SK-N-SH (cell line): ENCODE data around the gene PPP2R5C. TPM values are rescaled to one million over a fixed set of nuclear protein-coding genes. Genes with fewer than 3 reads are reported as not detected.
"Not testable (repeated sequence)": the region's sequence is repeated elsewhere in the genome, so short reads cannot be mapped to it uniquely, and the experiment has no call there.

Experiments
- CTCF ChIA-PET: fragments of 300-600, 350-600 bp; formaldehyde crosslinking; extraction: SDS; loops from one replicate; lab custom pipeline; 2021; lab: Yijun Ruan, JAX
- POLR2A ChIA-PET: fragments of 350-600 bp; sonication (Branson Sonifier 250); formaldehyde crosslinking; extraction: SDS; loops from one replicate; lab custom pipeline; 2020; ENCODE audit warnings: antibody characterized with exemption, inconsistent platforms; lab: Yijun Ruan, JAX
- DNase-seq: peaks from one replicate; pipeline ENCODE4 v3.0.0; 2012
- H2AFZ ChIP-seq: fragments of 200-600 bp; sonication (generic); 2 replicates; pipeline ENCODE4 v1.8.1; 2016; ENCODE audit warnings: antibody characterized with exemption, mild to moderate bottlenecking, low read depth
- H3F3A ChIP-seq: fragments of 200-600 bp; sonication (generic); replicated peaks from 2 replicates; pipeline ENCODE3; 2016; ENCODE audit warnings: antibody characterized with exemption, mild to moderate bottlenecking; ENCODE audit not compliant: insufficient read depth
- H3K27ac ChIP-seq, 2 experiments: fragments of 200-500 bp in 1 of 2; fragments of 200-600 bp in 1 of 2; sonication (Bioruptor generic) in 1 of 2; sonication (generic), shearing (Covaris generic) in 1 of 2; 2 replicates each; pipeline versions ENCODE4 v1.5.1 to v1.6.1; 2014 to 2016; ENCODE audit warnings: low read depth in 2 of 2, inconsistent platforms in 1 of 2, low read length in 1 of 2, mild to moderate bottlenecking in 1 of 2, mixed read lengths in 1 of 2
- H3K27me3 ChIP-seq: fragments of 200-600 bp; sonication (generic), shearing (Covaris generic); 2 replicates; pipeline ENCODE4 v1.6.1; 2016; ENCODE audit warnings: mixed run types; ENCODE audit not compliant: insufficient read depth
- H3K36me3 ChIP-seq, 2 experiments: fragments of 200-500 bp in 1 of 2; fragments of 200-600 bp in 1 of 2; sonication (Bioruptor generic) in 1 of 2; sonication (generic) in 1 of 2; replicated peaks in 1 of 2; 2 replicates each; pipeline versions ENCODE3 to v1.5.1; 2014 to 2016; ENCODE audit warnings: low read length in 1 of 2, mild to moderate bottlenecking in 1 of 2; ENCODE audit not compliant: insufficient read depth in 2 of 2, control insufficient read depth in 1 of 2
- H3K4me1 ChIP-seq, 2 experiments: fragments of 200-500 bp in 1 of 2; fragments of 200-600 bp in 1 of 2; sonication (Bioruptor generic) in 1 of 2; sonication (generic), shearing (Covaris generic) in 1 of 2; 2 replicates each; pipeline versions ENCODE4 v1.5.1 to v1.6.1; 2014 to 2016; ENCODE audit warnings: low read depth in 1 of 2, low read length in 1 of 2, mixed run types in 1 of 2; ENCODE audit not compliant: insufficient read depth in 2 of 2, control insufficient read depth in 1 of 2
- H3K4me2 ChIP-seq: fragments of 200-600 bp; sonication (generic), shearing (Covaris generic); 2 replicates; pipeline ENCODE4 v1.6.1; 2017; ENCODE audit warnings: mixed run types
- H3K4me3 ChIP-seq, 2 experiments: fragments of 200-500 bp in 1 of 2; fragments of 200-600 bp in 1 of 2; sonication (Bioruptor generic) in 1 of 2; sonication (generic), shearing (Covaris generic) in 1 of 2; 2 replicates each; pipeline versions ENCODE4 v1.5.1 to v1.8.1; 2014 to 2016; ENCODE audit warnings: low read depth in 2 of 2, inconsistent platforms in 1 of 2, low read length in 1 of 2, mild to moderate bottlenecking in 1 of 2, mixed read lengths in 1 of 2, moderate library complexity in 1 of 2
- H3K79me2 ChIP-seq: fragments of 200-600 bp; sonication (generic); 2 replicates; pipeline ENCODE4 v1.8.1; 2017; ENCODE audit warnings: mild to moderate bottlenecking; ENCODE audit not compliant: insufficient read depth
- H3K9ac ChIP-seq: fragments of 200-600 bp; sonication (generic); 2 replicates; pipeline ENCODE4 v1.6.1; 2017; ENCODE audit warnings: mixed run types
- H3K9me2 ChIP-seq: fragments of 200-600 bp; sonication (generic); 2 replicates; pipeline ENCODE4 v1.6.1; 2017; ENCODE audit warnings: mixed run types
- H3K9me3 ChIP-seq: fragments of 200-600 bp; sonication (generic); 2 replicates; pipeline ENCODE4 v1.6.1; 2017; ENCODE audit warnings: mixed run types, mild to moderate bottlenecking, moderate library complexity
- H4K20me1 ChIP-seq: fragments of 200-600 bp; sonication (generic); 2 replicates; pipeline ENCODE4 v1.6.1; 2017; ENCODE audit warnings: mild to moderate bottlenecking, mixed run types; ENCODE audit not compliant: insufficient read depth
- FOSL2 ChIP-seq: IDR thresholded peaks from 2 replicates; pipeline ENCODE4 v1.4.0; 2012; ENCODE audit warnings: low read depth, mild to moderate bottlenecking, moderate library complexity, borderline replicate concordance
- MAX ChIP-seq: IDR thresholded peaks from 2 replicates; pipeline ENCODE4 v1.4.0; 2012; ENCODE audit warnings: low read depth
- MXI1 ChIP-seq: IDR thresholded peaks from 2 replicates; pipeline ENCODE4 v1.6.1; 2012; ENCODE audit warnings: mild to moderate bottlenecking, low read depth, low read length, improper control_type of control experiment
- NFIC ChIP-seq: IDR thresholded peaks from 2 replicates; pipeline ENCODE4 v1.4.0; 2012; ENCODE audit warnings: borderline replicate concordance
- PBX3 ChIP-seq: IDR thresholded peaks from 2 replicates; pipeline ENCODE4; 2012
- SIN3A ChIP-seq: IDR thresholded peaks from 2 replicates; pipeline ENCODE4 v1.6.1; 2012; ENCODE audit warnings: low read depth, mild to moderate bottlenecking, low read length, moderate library complexity, borderline replicate concordance
- TAF1 ChIP-seq: IDR thresholded peaks from 2 replicates; pipeline ENCODE4 v1.6.1; 2012; ENCODE audit warnings: low read depth, mild to moderate bottlenecking, low read length, moderate library complexity, borderline replicate concordance
- TEAD4 ChIP-seq: IDR thresholded peaks from 2 replicates; pipeline ENCODE4 v1.4.0; 2012; ENCODE audit warnings: mild to moderate bottlenecking, borderline replicate concordance; ENCODE audit not compliant: insufficient read depth
- WGBS: methylation state at CpG from one replicate; pipeline ENCODE4 v1.1.6; 2017; ENCODE audit warnings: low lambda C conversion rate; 5-methylcytosine and 5-hydroxymethylcytosine counted together
- polyA plus RNA-seq, 3 experiments: library from polyadenylated mRNA; depleted of rRNA; stranded (reverse); fragments of >200 nt; gene quantifications; 2 replicates each; pipeline ENCODE4 v1.2.3, GENCODE V29; 2012

PPP2R5C gene
- polyA plus RNA-seq (2012; rRNA removed) = 43.7 and 61.0 TPM in 2 replicates
- 61.5 and 75.2 TPM in 2 replicates for polyA plus RNA-seq (2012; cell fraction: cytosol; rRNA removed)
- 40.4 and 72.7 TPM in 2 replicates for polyA plus RNA-seq (2012; cell fraction: nucleus; rRNA removed)

GRCh38 chr14:101761032-101761880 lies at the start of gene PPP2R5C:
Gene PPP2R5C (plus strand): TSS chr14:101761709. CDS start chr14:101761894, 185 bp downstream.
- H3K36me3 ChIP-seq = peaks cover 18 to 21% of the 10 kb centered on the region in 2 experiments
- peak within 1 kb of the TSS; percentile 99 for H2AFZ ChIP-seq
- H3K4me2 ChIP-seq = peak within 1 kb of the TSS; percentile 100
- no peaks in the 10 kb centered on the region for H3K9me2 ChIP-seq
- CTCF ChIA-PET = interaction anchor here (1.1 to 4.7 kb wide), 2 partner anchors 11 to 54 kb away, joined by 3 to 45 read pairs; no protein-coding TSS in a partner anchor
- no peaks in the 10 kb centered on the region for H3K9me3 ChIP-seq
- peak within 1 kb of the TSS; percentile 82 for H3K9ac ChIP-seq
- DNase-seq = peak; percentile 96
- H3K27ac ChIP-seq = peak within 1 kb of the TSS; percentile 94
- peaks cover 3 to 15% of the 10 kb centered on the region in 2 experiments; a peak in 2 of 4 replicates for H3K4me1 ChIP-seq
- TF ChIP-seq TEAD4 = no peak
- peak; percentile 34; the same call in 1 of the 2 replicates for TF ChIP-seq MXI1
- no peak for TF ChIP-seq SIN3A
- no peak for TF ChIP-seq PBX3
- no peak for TF ChIP-seq FOSL2
- peak; percentile 52; the same call in 1 of the 2 replicates for TF ChIP-seq MAX
- peak; percentile 18; the same call in 1 of the 2 replicates for TF ChIP-seq TAF1
- TF ChIP-seq NFIC = no peak
- peak within 1 kb of the TSS; percentile 84 to 92 for H3K4me3 ChIP-seq
- no peaks in the 10 kb centered on the region for H4K20me1 ChIP-seq
- H3K79me2 ChIP-seq = peaks cover 9% of the 10 kb centered on the region; the same call in 1 of the 2 replicates
- under 1% methylated on average over 23 of the region's 110 CpGs for WGBS
- no peaks in the 10 kb centered on the region for H3K27me3 ChIP-seq
- POLR2A ChIA-PET = interaction anchor here (0.6 kb wide), 1 partner anchor 192 kb away, joined by 3 read pairs; no protein-coding TSS in a partner anchor
- peaks cover 4% of the 10 kb centered on the region for H3F3A ChIP-seq

- H3K36me3 ChIP-seq, H4K20me1 ChIP-seq, H3K79me2 ChIP-seq, H3F3A ChIP-seq, H3K9ac ChIP-seq, DNase-seq, H3K4me3 ChIP-seq, H3K9me3 ChIP-seq, POLR2A ChIA-PET, H2AFZ ChIP-seq, H3K27me3 ChIP-seq, H3K4me2 ChIP-seq, H3K27ac ChIP-seq, H3K9me2 ChIP-seq, H3K4me1 ChIP-seq: not testable (repeated sequence)
- WGBS = 85% methylated on average over 12 of the region's 12 CpGs
- CTCF ChIA-PET = interaction anchor here (1.3 kb wide), 1 partner anchor 51 kb away, joined by 3 read pairs; no protein-coding TSS in a partner anchor
Observed at GRCh38 chr14:101711857-101712233, 49.7 kb upstream of the PPP2R5C start.

DNA sequence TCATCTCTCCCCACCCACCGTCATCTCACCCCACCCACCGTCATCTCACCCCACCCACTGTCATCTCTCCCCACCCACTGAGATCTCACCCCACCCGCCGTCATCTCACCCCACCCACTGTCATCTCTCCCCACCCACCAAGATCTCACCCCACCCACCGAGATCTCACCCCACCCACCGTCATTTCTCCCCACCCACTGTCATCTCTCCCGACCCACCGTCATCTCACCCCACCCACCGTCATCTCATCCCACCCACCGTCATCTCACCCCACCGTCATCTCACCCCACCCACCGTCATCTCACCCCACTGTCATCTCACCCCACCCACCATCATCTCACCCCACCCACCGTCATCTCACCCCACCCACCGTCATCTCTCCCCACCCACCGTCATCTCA lies 49.2 kb upstream of the PPP2R5C start:
- H3K4me2 ChIP-seq, H3K27ac ChIP-seq, H3K79me2 ChIP-seq, H3K4me1 ChIP-seq, H2AFZ ChIP-seq, H3K36me3 ChIP-seq, H3F3A ChIP-seq, H3K4me3 ChIP-seq, CTCF ChIA-PET, DNase-seq, H4K20me1 ChIP-seq, POLR2A ChIA-PET, H3K9me2 ChIP-seq, H3K27me3 ChIP-seq, H3K9me3 ChIP-seq, H3K9ac ChIP-seq: not testable (repeated sequence)
- 89% methylated on average over 15 of the region's 15 CpGs for WGBS

DNA sequence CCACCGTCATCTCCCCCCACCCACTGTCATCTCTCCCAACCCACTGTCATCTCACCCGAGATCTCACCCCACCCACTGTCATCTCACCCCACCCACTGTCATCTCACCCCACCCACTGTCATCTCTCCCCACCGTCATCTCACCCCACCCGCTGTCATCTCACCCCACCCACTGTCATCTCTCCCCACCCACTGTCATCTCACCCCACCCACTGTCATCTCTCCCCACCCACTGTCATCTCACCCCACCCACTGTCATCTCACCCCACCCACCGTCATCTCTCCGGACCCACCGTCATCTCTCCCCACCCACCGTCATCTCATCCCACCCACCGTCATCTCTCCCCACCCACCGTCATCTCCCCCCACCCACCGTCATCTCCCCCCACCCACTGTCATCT lies 48.4 kb upstream of the PPP2R5C start:
- CTCF ChIA-PET, H3K27ac ChIP-seq, DNase-seq, H3K9me2 ChIP-seq, H3K9me3 ChIP-seq, H3K79me2 ChIP-seq, POLR2A ChIA-PET, H3F3A ChIP-seq, H3K9ac ChIP-seq, H3K27me3 ChIP-seq, H2AFZ ChIP-seq, H3K4me2 ChIP-seq, H3K4me1 ChIP-seq, H4K20me1 ChIP-seq, H3K4me3 ChIP-seq, H3K36me3 ChIP-seq: not testable (repeated sequence)
- WGBS = 80% methylated on average over 11 of the region's 11 CpGs
